HG03139 (cell line): ENCODE data around the gene MOCS3.
"Not testable (repeated sequence)": the region's sequence is repeated elsewhere in the genome, so short reads cannot be mapped to it uniquely, and the experiment has no call there.

Source experiments
- ATAC-seq: cut with Tn5 transposase; IDR thresholded peaks from one replicate; pipeline ENCODE4 v1.9.1; 2021; ENCODE audit not compliant: unreplicated experiment

Gene MOCS3

GRCh38 chr20:50931306-50932015 lies 27.2 kb upstream of the MOCS3 start, which contains the start of gene ADNP:
Gene ADNP, minus strand, starts transcription at chr20:50931437. Its CDS starts 27,441 bp downstream, at chr20:50903996.
- ATAC-seq: peak; percentile 58

GRCh38 chr20:50932016-50932485 lies 26.6 kb upstream of the MOCS3 start:
- no peak for ATAC-seq

GRCh38 chr20:50932691-50933280 lies 25.8 kb upstream of the MOCS3 start:
- no peak for ATAC-seq

GRCh38 chr20:50933589-50933988 lies 25.0 kb upstream of the MOCS3 start:
- no peak for ATAC-seq

GRCh38 chr20:50943069-50943468 lies 15.5 kb upstream of the MOCS3 start:
- no peak for ATAC-seq

- no peak for ATAC-seq
Measured at GRCh38 chr20:50948132-50948785, 10.4 kb upstream of the MOCS3 start.

GRCh38 chr20:50953196-50953595 lies 5.4 kb upstream of the MOCS3 start:
- ATAC-seq: no peak

- ATAC-seq: no peak
Measured at GRCh38 chr20:50953821-50954220, 4.8 kb upstream of the MOCS3 start.

- no peak for ATAC-seq
Measured at GRCh38 chr20:50957276-50957675, 1.3 kb upstream of the MOCS3 start.

GRCh38 chr20:50957798-50958614 lies 612 bp upstream of the MOCS3 start, which contains the start of gene DPM1:
Gene DPM1, minus strand, starts transcription at chr20:50958532. Its CDS starts 9 bp downstream, at chr20:50958523.
- ATAC-seq: peak; percentile 47

GRCh38 chr20:50959543-50960126 lies 1.0 kb downstream of the MOCS3 start:
- ATAC-seq: no peak

GRCh38 chr20:50967586-50967985 lies 9.0 kb downstream of the MOCS3 start:
- no peak for ATAC-seq

GRCh38 chr20:50968289-50968688 lies 9.7 kb downstream of the MOCS3 start:
- ATAC-seq: no peak

- ATAC-seq: no peak
Measured at GRCh38 chr20:50969435-50969834, 10.8 kb downstream of the MOCS3 start.

- ATAC-seq: no peak
Measured at GRCh38 chr20:50969912-50970311, 11.3 kb downstream of the MOCS3 start.

- no peak for ATAC-seq
Measured at GRCh38 chr20:50975701-50976330, 17.2 kb downstream of the MOCS3 start.

- no peak for ATAC-seq
Measured at GRCh38 chr20:50977066-50978021, 18.7 kb downstream of the MOCS3 start.

GRCh38 chr20:50978533-50978932 lies 19.9 kb downstream of the MOCS3 start:
- not testable (repeated sequence) for ATAC-seq

GRCh38 chr20:50980071-50980681 lies 21.6 kb downstream of the MOCS3 start:
- ATAC-seq: no peak
